ENCODE results near the gene OASL.

Gene OASL

GRCh38 chr12:121015825-121016766 is 22.9 kb downstream of the OASL start, which contains the start of gene C12orf43:
Gene C12orf43 (minus strand): TSS chr12:121016487. CDS start chr12:121016474, 13 bp downstream.
- DNase-seq (ENCODE audit: low read depth in 2 of 2) = peak; percentile 80 to 82

DNA sequence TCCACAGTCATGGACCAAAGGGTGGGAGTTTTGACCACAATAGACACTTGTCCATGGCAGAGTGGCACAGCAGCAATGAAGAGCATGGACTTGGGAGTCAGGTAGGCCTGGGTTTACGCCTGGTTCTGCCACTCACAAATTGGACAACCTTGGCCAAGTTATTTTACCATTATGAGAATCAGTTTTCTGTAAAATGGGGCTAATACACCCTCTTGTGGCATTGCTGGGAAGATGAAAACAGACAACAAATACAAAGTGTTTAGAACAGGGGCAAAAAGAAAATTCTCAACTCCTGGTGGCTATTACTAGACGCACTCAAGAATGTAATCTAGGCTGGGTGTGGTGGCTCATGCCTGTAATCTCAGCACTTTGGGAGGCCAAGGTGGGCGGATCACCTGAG is 25.3 kb downstream of the OASL start:
- DNase-seq (ENCODE audit: low read depth in 2 of 2) = no peak

- no peak for DNase-seq (ENCODE audit: low read depth in 2 of 2)
Measured at GRCh38 chr12:121011820-121012219, 27.2 kb downstream of the OASL start.

GRCh38 chr12:121010860-121011259 is 28.2 kb downstream of the OASL start:
- no peak for DNase-seq (ENCODE audit: low read depth in 2 of 2)

GRCh38 chr12:121009741-121010140 is 29.3 kb downstream of the OASL start:
- DNase-seq (ENCODE audit: low read depth in 2 of 2) = no peak

DNA sequence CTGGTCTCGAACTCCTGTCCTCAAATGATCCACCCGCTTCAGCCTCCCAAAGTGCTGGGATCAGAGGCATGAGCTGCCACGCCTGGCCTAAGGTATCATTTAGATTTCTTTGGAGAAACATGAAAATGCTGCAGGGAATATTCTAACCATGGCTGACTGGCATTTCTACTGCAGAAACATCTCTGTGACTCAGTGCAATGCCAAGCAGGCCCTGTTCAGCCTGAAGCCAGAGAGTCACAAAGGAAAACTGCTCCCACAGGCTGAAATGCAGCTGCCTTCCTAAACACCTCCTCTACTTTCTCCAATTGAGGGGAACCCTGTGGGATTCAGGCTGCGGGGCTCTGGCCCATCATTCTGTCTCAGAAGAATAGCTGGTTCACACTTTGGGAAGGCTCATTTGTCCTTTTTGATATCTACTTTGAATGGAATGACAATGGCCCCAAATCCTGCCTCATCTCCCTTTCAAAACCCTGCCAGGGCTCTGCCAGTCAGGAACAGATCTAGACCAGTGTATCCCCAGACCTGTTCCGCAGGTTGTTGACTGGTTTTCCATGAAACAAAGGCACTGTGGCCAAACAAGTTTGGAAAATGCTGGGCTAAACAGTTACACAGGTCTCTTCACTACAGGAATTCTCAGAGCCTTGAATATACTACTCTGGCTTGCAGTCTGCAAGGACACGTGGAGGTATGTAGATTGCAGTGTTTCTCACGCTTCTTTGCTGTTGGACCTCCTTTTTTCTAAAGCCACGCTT is 30.5 kb downstream of the OASL start:
- no peak for DNase-seq (ENCODE audit: low read depth in 2 of 2)

DNA sequence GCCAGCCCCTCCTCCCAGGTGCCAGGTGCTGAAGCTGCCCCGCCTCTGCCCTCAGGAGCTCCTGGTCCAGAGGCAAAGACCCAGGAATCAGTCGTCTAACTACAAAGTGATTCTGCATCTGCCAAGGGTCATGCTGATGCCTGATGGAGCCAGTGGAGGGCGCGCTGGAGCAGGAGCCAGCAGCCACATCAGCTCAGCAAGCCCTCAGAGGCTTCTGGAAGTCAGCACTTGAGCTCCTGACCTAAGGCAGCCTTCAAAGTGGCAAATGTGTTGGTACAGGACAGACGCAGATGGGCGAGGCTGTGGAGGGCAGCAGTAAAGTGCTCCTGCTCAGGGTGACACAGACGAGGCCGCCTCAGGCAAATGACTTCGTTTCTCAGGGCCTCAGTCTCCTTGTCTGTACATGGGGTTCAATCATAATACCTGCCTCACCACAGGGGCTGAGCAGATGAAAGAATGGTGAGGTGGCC is 33.7 kb downstream of the OASL start:
- DNase-seq (ENCODE audit: low read depth in 2 of 2) = peak; percentile 15 to 30

GRCh38 chr12:121004253-121004815 is 34.7 kb downstream of the OASL start:
- DNase-seq (ENCODE audit: low read depth in 2 of 2) = no peak

DNA sequence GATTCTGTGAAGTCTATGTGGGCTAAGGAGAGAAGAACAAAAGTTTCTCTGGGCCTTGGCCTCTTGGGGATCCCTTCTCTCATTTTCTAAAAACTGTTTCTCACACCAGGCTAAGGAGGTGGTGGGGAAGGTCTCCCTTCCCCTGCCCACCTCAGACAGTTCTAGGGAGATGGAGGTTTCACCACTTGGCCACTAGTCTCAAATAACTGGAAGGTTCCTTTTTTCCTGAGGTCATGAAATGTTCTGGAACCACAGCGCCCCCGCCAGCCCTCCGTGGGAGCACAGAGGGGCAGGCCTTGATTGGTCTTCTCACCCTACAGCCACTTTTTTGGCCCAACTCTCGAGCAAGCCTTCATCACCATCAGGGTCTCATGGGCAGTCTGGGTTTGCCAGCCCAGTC is 35.4 kb downstream of the OASL start:
- no peak for DNase-seq (ENCODE audit: low read depth in 2 of 2)

DNA sequence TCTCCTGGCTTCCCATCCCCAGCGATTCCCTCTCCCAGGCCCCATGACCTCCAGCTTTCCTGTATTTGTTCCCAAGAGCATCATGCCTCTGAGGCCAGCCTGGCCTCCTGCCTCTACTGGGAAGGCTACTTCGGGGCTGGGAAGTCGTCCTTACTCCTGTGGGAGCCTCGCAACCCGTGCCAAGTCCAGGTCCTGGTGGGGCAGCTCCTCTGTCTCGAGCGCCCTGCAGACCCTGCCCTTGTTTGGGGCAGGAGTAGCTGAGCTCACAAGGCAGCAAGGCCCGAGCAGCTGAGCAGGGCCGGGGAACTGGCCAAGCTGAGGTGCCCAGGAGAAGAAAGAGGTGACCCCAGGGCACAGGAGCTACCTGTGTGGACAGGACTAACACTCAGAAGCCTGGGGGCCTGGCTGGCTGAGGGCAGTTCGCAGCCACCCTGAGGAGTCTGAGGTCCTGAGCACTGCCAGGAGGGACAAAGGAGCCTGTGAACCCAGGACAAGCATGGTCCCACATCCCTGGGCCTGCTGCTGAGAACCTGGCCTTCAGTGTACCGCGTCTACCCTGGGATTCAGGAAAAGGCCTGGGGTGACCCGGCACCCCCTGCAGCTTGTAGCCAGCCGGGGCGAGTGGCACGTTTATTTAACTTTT is 37.1 kb downstream of the OASL start:
- DNase-seq (ENCODE audit: low read depth in 2 of 2) = no peak

DNA sequence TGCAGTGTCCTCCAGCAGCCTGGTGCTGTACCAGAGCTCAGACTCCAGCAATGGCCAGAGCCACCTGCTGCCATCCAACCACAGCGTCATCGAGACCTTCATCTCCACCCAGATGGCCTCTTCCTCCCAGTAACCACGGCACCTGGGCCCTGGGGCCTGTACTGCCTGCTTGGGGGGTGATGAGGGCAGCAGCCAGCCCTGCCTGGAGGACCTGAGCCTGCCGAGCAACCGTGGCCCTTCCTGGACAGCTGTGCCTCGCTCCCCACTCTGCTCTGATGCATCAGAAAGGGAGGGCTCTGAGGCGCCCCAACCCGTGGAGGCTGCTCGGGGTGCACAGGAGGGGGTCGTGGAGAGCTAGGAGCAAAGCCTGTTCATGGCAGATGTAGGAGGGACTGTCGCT is 38.0 kb downstream of the OASL start:
- no peak for DNase-seq (ENCODE audit: low read depth in 2 of 2)

DNA sequence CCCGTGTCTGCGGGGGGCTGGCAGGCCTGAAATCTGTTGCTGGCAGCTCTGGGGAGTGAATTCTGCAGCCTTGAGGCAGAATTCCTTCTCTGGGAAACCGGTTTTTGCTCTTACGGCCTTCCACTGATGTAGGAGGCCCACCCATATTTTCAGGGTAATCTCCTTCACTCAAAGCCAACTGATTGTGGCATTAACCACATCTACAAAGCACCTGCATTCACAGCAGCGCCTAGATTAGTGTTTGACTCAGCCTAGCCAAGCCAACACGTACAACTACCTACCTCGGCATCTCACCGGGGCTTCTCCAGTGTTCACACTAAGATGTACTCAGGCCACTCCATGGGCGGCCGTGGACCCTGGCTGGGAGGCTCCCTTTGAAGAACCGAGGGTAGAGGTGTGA is 38.5 kb downstream of the OASL start:
- DNase-seq (ENCODE audit: low read depth in 2 of 2) = no peak

- DNase-seq (ENCODE audit: low read depth in 2 of 2) = no peak
Measured at GRCh38 chr12:120999191-121000120, 39.6 kb downstream of the OASL start.

- DNase-seq (ENCODE audit: low read depth in 2 of 2) = no peak
Measured at GRCh38 chr12:120998435-120998834, 40.6 kb downstream of the OASL start.

GRCh38 chr12:120997448-120997847 is 41.6 kb downstream of the OASL start:
- DNase-seq (ENCODE audit: low read depth in 2 of 2) = no peak

GRCh38 chr12:120996133-120996746 is 42.8 kb downstream of the OASL start:
- DNase-seq (ENCODE audit: low read depth in 2 of 2) = no peak

DNA sequence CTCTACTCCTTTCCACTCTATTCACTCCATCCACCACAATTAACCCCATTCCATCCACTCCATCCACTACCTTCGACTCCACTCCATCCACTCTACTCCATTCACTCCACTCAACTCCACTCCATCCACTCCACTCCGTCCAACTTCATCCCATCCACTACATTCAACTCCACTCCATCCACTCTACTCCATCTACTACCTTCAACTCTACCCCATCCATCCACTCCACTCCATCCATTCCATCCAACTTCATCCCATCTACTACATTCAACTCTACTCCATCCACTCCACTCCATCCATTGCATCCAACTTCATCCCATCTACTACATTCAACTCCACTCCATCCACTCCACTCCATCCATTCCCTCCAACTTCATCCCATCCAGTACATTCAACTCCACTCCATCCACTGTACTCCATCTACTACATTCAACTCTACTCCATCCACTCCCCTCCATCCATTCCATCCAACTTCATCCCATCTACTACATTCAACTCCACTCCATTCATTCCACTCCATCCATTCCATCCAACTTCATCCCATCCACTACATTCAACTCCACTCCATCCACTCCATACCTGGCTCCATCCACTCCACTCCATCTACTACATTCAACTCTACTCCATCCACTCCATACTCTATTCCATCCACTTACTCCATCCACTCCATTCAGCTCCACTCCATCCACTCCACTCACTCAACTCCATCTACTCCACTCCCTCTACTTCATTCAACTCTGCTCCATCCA is 44.3 kb downstream of the OASL start:
- no peak for DNase-seq (ENCODE audit: low read depth in 2 of 2)

DNA sequence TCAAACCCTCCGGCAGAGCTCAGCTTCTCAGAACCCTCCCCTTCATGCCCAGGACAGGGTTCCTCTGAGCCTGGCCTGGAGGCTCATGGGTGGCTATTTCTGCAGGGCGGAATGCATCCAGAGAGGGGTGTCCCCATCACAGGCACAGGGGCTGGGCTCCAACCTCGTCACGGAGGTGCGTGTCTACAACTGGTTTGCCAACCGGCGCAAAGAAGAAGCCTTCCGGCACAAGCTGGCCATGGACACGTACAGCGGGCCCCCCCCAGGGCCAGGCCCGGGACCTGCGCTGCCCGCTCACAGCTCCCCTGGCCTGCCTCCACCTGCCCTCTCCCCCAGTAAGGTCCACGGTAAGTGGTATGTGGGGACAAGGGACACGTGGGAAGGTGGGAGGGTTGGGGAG is 45.0 kb downstream of the OASL start:
- no peak for DNase-seq (ENCODE audit: low read depth in 2 of 2)

GRCh38 chr12:120993496-120993895 is 45.5 kb downstream of the OASL start:
- no peak for DNase-seq (ENCODE audit: low read depth in 2 of 2)

GRCh38 chr12:120992989-120993388 is 46.1 kb downstream of the OASL start:
- DNase-seq (ENCODE audit: low read depth in 2 of 2) = no peak
